ENCODE measurements around the gene CASZ1.

Gene CASZ1

DNA sequence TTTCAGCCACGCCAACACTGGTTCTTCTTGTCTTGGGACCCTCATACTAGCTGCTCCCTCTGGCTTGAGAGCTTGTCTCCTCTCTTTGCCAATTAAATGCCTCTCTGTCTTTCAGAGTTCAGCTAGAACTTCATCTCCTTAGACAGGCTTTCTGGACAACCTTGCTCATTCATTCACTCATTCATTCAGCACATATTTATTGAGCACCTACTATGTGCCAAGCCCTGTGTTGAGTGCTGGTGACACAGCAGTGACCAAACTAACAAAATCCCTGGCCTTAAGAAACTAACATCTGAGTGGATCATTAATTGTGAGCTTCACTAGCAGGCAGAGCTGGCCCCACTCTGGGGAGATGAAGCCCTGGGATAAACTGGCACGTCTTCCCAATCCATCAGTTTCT, 24.9 kb upstream of the CASZ1 start:
- DNase-seq = no peak

DNA sequence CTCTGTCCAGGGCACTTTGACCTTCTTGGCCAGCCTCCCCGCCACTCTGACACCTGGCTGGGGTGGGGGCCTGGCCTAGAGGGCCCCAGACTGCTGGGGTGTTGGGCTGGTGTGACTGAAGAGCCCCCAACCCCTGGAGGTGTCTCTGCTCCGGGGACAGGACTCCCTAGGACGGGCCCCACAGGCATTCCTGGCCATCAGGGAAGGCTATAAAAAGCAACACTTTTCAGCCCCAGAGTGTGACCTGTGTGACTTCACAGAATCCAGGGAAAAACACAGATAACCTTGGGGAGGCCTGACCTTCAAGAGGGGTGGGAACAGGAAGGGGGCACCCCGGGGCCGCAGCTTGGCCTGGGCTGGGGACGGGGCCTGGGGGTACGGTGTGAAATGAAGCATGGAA, 24.0 kb upstream of the CASZ1 start:
- DNase-seq = no peak

DNA sequence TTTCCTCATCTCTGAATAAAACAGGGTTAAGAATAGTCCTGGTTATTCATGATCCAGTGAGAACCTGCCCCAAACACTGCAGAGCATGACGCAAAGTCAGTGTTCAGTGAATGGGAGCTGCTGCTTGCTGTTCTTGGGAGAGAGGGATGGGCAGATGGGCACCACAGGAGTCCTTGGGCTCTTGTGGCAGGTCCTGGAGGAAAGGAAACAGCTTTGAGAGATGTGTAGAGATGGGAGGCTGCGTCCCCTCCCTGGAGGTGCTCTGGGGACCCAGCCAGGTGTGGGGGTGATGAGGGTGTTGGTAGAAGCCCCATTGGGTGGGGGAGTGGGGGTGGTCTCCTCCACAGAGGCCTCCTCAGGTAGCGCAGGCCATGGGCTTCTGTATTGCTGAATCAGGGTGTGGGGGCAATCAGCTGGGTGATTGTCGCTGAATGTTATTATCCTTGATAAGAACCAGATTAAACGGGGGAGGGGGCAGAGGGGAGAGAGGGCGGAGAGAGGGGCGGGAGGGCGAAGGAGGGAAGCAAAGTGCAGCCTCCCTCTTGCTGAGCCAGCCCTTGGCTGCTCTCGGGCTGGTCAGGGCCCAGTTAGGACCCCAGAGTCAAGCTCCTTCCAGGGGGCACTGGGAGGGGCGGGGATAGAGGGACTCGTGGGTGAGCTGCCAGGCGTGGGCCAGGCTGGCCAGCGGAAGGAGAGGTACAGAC, 22.9 kb upstream of the CASZ1 start:
- DNase-seq = no peak

DNA sequence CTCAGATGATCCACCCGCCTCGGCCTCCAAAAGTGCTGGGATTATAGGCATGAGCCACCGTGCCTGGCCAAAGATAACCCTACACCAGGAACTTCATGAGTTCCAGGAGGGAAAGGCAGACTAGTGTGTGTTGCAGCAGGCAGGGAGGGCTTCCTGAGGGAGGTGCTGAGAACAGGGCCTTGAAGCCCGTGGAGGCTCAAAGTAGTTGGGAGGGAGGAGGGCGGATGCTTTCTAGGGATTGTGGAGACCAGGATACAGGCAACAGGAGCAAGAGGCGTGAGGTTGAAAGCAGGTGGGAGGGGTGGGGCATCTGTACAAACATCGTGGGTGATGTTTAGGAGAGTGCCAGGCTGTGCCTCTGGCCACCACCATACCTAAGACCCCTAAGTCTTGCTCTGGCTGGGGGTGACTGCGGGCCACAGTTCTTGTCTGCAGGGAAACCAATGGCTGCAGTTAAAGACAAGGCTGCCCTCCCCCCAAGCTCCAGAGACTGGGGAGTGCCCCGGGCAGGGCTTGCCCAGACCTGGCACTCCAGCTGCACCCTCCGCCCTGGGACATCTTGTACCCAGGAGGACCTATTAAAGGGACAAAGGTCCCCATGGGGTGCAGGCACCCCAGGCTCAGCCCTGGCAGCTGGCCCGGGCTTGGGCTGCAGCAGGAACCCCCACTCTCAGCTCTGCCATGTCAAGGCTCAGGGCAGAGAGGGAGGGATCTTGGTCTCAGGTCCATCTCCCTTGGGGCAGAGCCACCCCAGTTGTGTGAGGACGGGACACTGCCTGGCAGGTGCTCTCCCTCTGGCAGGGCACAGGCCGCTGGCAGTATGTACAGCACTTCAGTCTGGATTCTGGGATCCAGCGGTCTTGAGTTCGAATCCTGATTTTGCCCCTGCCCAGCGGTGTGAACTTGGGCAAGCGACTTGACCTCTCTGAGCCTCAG, 22.1 kb upstream of the CASZ1 start:
- DNase-seq = no peak

DNA sequence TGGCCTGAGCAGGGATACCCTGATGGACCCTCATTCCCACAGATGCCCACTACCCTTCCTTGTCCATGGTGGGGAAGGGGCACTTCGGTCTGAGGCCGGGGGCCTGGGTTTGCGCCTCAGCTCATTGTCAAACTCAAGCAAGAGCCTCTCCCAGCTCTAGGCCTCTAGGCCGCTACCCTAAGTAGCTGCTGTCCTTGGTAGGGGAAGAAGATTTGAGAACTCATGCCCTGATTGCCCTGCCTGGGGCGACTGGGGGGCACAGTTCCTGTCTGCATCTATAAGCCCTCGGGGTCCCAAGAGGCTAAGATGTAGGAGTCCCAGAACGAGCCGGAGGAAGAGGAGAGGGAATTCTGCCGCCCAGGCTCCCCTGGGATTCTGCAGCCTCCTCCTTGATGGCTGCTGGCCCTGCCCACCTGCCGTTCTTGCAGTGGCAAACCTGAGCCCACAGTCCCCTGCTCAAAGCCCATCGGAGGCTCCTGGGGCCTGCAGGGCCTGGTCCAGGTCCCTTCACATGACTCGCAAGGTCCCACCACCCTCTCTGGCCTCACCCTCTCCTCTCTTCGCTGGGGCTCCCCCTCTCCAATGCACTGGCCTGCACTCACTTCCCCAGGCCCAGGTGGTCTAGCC, 20.4 kb upstream of the CASZ1 start:
- DNase-seq = no peak

DNA sequence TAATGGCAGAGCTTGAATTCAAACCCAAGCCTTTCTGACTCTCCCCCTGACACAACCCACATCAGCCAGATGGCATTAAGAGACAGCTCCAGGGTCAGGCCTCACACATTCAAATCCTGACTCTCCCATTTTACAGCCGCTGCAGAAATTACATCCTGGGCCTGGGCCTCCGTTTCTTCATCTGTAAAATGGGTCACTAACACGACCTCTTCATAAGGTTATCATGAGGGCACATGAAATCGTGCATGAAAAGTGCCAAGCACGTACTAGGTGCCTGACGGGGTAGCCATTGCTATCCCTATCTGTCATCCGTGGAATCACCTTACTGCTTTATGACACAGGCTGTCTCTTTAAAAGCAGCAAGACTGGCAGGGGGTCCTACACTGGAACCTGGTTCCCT, 19.8 kb upstream of the CASZ1 start:
- no peak for DNase-seq

DNA sequence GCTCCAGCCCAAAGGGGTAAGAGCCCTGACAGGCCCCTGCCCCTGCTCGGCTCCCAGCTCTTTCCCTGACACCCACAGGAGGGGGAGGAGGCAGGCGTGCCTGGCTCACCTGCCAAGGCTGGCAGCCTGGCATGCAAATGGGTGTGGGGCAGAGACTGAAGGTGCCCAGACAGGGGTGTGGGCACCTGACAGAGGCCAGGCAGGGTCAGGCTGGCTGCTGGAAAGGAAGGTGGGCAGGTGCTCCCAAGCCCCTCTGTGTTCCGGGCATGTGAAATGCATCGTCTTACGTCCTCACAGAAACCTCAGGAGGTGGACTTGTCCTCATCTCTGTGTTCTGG, 19.4 kb upstream of the CASZ1 start:
- no peak for DNase-seq

DNA sequence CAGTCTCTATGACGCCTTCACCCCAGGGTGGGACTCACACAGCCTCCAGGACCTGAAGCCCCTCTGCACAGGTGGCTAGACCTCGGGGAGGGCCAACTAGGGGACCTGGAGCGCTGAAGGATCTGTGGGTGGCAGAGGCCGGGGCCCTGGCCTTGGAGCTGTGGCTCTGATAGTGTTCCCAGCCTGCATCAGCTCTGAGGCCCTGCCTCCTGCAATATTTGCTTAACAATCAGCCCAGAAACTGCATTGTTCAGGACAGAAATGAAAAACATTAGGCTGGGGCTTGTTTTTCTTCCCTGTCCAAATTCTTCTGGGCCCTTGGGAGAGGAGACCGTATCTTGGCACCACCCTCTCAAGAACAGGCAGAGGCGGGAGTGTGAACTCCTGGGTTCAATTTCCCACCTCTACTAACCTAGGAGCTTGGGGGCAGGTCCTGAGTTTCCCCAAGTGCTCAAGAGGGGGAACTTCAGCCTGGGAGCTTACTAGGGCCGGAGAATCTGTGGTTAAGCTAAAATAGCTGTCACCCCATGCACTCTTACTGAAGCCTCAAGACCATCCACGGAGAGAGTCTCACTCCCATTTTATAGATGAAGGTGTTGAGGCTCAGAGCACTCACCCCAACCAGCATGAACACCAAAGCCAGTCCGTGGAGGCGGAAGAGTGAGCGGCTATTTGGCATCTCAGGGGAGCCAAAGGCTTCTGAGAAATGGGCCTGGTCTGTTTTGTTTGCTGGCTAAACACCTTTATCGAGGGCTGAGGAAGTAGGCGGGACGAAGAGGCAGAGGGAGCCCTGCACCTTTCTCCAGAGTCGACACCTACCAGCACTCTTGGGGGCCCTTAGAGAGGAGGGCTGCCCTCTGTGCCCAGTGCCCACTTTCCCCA, 18.8 kb upstream of the CASZ1 start:
- DNase-seq = no peak

DNA sequence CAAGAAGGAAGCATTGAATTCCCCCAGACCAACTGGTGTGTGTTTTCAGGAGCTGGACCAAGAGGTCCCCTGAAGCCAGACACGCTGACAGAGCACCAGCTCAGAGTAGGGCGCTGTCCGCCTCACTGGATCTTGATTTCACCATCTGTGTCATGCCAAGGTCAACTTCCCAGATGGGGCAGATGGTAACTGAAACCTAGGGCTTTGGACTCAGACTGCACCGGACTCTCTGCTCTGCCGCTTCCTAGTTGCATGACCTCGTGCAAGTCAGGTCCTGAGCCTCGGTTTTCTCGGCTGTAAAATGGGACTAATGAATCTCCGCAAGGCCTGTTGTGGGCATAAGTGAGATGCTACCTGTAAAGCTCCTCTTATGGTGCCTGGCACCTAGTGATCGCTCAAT, 17.9 kb upstream of the CASZ1 start:
- no peak for DNase-seq

DNA sequence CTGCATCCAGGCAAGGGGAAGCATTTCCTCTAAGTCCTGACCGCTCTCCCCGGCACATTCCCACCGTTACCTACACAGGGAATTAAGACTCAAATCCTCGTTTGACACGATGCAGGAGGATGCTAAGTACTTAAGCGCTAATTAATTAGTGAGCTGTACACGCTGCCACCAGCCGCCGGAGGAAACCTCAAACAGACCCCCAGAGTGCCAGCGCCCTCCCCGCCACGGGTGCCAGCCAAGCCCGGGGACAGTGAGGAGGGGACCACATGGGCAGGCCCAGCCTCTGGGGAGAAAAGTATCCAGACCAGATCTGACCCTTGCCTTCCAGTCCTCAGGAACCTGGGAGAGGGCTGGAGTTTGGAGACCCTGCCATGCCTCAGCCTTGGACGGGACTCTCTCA, 17.4 kb upstream of the CASZ1 start:
- no peak for DNase-seq

DNA sequence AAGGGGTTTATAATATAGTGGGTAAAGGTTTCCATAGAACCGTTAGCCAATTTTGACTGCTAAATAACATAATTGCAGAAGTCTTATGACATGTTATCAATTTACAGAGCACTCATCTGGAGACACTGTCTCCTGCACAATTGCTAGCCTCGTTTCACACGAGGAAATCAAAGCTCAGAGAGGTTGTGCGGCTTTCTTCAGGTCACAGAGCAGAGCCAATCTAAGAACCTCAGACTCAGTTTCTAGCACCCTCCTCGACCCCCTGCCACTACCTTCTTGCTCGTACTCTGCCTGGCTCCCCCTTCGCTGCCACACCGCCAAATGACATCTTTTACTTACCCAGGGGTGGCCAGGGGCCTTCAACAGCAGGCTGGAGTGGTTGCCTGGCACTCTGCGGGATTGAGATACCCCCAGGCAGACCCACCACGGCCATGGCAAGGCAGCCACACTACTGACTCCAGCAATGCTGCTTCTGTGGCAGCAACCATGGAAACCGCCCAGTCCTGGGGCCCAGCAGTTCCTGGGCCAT, 16.0 kb upstream of the CASZ1 start:
- no peak for DNase-seq

DNA sequence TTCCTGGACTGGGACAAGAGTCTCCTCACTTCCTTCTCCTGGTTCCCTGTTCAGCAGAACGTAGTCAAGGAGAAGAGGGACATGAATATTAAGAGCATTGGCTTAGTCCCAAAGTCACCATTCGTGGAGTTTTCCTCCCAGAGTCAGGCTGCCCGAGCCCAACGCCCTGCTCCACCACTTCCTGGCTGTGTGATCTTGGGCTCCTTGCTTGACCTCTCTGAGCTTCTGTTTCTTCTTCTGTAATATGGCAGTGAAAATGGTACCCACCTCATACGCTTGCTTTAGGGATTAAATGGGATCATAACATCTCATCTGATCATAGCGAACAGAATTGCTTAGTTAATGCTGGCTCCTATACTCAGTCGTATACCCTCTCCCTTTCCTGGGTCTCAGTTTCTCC, 12.0 kb upstream of the CASZ1 start:
- DNase-seq = no peak

DNA sequence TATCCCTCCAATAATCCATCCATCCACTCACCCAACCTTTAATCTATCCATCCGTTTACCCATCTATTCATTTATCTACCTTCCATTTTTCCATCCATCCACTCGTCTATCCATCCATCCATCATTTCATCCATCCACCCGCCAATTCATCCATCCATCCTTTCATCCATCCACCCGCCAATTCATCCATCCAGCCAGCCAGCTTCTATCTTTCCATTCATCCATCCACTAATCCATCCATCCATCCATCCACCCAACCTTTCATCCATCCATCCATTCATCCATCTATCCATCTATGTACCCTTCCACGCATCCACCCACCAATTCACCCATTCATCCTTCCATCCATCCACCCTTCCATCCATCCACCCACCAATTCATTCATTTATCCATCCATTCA, 10.5 kb upstream of the CASZ1 start:
- DNase-seq = no peak

DNA sequence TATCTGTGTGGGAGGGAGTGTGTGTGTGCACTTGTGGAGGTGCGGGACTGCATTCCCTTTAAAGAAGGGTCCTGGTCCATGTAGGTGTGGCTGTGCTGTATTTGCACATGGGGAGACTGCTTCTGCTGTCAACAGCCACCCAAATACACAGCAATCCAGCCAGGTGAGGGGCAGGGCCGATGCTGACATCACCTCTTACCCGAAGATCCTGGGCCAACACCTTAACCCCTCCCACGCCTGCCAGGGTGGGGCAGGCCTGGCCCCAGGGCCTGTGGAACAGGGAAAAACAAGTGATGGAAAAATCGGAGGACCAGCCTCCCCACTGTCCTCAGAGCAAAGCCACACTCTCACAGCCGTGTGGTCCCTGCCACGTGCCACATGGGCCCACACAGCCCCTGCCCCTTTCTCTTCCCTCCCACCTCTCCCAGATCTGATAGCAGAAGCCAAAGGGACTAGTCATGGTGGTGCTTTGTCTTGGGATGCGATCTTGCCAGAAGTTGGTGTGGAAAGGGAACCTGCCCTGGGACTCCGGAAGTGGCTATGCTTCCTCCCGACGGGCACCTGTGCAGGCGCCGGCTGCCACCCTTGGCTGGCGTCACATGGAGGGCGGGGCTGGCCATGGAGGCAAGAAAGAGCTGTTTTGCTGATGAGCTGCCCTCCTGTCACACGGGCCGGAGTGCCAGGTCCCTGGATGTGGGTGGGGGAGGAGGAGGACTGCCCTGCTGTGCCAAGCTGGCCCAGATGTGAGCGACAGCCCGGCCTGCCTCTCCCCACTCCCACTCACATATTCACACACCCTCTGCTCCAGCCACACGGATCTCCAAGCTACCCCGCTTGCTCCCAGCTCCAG, 7.8 kb upstream of the CASZ1 start:
- DNase-seq = no peak

DNA sequence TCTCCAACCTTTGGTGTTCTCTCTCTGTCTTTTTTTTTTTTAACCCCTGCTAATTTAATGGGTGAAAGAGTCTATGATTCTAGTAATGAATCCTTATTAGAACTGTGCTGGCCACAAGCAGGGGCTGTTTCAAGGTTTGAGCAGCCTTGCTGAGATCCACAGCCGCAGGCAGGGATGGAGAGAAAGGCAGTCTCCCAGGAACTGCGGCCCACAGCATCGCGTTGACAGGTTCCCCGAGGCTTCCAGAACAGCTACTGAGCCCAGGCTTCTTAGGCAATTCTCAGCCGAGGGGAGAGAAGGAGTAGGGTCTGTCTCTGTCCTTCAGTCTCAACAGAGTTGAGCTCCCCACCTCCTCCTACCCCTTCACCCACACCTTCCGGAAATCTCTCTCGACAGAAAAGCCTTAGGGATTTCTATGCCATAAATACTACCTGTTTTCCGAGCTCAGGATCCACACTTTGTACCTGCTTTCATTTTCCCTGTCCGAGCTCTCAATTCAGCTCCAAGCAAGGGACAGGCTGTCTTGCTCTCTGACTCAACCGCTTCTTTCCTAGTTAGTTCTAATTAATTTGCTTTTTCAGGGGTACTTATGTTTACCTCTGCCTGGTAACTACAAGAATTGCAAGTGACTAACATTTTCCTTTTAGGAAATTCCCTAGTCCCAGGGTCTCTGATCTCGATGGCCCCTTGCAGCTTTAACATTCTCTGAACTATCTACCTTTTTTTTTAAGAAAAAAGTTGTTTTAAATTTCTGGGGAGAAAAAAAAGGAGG, 6.7 kb upstream of the CASZ1 start:
- DNase-seq = no peak

DNA sequence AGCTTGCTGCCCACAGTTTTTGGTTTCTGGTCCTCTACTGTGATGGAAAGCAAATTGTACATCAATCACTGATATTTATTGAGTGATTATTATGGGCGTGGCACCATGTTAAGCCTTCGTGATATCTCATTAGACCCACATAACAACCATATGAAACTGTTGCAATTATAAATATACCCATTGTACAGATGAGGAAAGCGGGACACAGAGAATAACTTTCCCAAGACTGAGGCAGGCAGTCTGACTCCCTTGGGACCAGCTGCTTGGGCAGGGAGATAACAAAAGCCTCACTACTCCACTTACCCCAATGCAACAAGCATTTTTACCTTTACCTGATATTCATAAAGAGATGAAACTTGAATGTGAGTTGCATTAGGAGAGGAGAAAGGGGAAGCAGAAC, 4.3 kb upstream of the CASZ1 start:
- DNase-seq = no peak

DNA sequence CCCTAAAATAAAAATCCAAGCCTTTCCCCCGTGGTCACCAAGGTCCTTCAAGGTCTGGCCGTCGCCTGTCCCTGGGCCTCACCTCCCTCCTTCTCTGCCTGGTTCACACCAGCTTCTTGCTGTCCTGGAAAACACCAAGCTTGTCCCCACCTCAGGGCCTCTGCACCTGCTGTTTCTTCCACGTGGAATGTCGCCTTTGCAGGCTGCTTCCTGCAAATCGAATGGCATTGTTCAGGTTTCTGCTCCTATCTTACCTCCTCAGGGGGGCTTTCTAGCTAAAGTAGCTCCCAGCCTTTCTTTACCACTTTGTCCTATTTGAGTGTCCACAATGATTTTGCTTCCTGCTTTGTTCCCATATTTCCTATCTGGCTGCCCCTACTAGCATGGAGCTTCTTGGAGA, 3.3 kb upstream of the CASZ1 start:
- DNase-seq = no peak

DNA sequence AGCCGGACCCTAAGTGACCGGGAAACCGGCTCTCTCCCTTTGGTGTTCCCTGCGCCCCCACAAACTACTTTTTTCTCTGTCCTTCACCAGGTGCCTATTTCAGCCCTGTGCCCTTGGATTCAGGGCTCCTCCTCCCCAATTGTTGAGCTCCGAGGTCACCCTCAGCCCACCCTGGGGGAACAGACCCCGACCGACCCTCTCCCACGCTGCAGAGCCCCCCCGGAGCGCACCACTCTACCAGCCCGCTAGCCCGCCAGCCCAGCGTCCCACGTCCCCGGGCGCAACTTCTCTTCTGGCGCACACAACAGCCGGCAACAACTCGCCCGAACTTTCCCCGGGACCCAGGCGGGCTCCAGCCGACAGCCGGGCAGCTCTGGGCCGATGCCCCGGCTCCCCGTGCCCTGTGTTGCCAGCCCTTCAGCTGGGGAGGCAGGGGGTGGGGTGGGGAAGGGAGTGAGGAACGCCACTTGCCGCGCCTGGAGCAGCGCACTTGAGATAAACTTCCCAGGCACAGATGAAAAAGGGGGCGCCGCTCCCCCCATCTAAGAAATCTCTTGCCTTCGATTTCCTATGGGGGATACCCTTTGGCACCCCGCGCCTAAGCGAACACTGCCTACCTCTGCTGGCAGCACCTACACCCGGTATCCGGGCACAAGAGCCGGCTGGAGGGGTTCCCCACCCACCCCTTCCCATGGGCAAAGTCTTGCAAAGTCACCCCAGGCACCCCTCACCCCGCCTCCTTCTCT, 997 bp downstream of the CASZ1 start:
- DNase-seq = no peak

DNA sequence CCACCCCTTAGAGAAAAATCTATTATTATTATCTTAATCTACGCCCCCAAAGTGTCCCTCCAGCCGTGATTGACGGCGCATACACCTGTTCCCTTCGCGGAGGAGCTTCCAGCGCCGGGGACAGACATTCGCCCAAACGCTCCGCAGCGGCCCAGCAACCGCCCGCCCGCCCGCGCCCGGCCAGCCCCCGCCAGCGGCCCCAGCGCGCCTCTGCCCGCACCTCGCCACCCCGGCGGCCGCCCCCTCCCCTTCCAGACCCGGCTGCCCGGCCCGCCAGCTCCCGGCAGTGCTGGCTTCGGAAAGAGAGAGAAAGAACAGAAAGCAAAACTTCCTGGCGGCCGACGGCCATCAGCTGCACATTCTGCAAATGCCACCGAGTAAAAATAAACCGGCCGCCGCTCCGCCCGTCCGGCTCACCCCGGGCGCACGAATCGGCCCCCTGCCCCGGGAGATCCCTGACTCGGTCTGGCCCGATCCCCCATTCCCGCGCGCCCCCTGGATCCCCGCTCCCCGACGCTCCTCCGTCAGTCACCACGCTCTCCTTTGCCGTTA, 1.6 kb downstream of the CASZ1 start:
- no peak for DNase-seq

DNA sequence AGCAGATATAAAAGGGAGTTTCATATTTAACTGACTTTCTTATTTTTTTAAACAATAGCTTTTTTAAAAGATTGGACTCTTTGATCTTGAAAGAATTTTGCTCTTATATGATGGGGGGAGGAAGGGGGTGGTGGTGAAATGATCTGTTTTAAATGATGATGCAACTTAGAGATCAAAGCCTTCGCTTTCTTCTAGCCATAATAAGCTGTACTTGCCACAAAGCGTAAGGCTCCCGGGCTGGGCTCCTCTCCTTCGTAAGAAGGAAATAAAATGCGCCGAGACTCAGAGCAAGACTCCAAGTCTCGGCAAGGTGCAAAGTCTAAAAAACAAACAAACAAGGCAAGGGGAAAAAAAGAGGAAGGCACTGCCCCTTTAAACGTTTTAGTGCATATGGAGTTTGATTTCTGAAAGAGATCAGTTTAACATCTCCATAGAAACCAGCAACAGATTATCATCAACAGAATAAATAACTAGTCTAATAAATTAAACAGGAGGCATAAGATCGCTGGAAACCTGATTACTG, 3.3 kb downstream of the CASZ1 start:
- DNase-seq = no peak

Measured in T-helper 1 cell (primary cell).